LNCAP (cell line): ENCODE measurements around the gene SPPL3.

Experiments used
- TF ChIP-seq, protein P1 (sequence below): fragments of 450-650 bp; IDR thresholded peaks from 2 replicates; pipeline ENCODE4 v1.5.1; 2017; ENCODE audit warnings: mild to moderate bottlenecking

SPPL3 gene

GRCh38 chr12:120754792-120755191 lies 149.4 kb downstream of the SPPL3 start:
- TF ChIP-seq, protein P1, sequence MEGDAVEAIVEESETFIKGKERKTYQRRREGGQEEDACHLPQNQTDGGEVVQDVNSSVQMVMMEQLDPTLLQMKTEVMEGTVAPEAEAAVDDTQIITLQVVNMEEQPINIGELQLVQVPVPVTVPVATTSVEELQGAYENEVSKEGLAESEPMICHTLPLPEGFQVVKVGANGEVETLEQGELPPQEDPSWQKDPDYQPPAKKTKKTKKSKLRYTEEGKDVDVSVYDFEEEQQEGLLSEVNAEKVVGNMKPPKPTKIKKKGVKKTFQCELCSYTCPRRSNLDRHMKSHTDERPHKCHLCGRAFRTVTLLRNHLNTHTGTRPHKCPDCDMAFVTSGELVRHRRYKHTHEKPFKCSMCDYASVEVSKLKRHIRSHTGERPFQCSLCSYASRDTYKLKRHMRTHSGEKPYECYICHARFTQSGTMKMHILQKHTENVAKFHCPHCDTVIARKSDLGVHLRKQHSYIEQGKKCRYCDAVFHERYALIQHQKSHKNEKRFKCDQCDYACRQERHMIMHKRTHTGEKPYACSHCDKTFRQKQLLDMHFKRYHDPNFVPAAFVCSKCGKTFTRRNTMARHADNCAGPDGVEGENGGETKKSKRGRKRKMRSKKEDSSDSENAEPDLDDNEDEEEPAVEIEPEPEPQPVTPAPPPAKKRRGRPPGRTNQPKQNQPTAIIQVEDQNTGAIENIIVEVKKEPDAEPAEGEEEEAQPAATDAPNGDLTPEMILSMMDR = no peak

DNA sequence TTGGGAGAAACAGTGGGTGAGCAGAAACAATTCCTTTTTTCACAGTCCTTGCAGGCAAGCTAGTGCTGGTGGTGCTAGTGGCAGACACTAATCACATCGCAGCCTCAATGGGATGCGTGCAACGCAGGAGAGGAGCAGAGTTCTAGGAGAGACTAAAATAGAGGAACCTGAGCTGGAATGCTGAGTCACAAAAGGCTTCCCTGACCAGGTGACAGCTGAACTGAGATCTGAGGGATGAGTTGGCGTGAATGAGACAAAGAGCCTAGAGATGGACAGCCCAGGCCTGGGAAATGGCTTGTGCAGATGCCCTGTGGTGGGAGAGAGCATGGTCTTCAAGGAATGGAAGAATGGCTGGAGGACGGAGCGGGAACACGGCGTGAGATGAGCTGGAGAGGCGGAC lies 152.8 kb downstream of the SPPL3 start:
- TF ChIP-seq, protein P1 = no peak

- TF ChIP-seq, protein P1 = no peak
Observed at GRCh38 chr12:120750806-120751205, 153.4 kb downstream of the SPPL3 start.

GRCh38 chr12:120749256-120749655 lies 154.9 kb downstream of the SPPL3 start:
- TF ChIP-seq, protein P1 = no peak

- TF ChIP-seq, protein P1 = no peak
Observed at GRCh38 chr12:120748242-120748641, 155.9 kb downstream of the SPPL3 start.

DNA sequence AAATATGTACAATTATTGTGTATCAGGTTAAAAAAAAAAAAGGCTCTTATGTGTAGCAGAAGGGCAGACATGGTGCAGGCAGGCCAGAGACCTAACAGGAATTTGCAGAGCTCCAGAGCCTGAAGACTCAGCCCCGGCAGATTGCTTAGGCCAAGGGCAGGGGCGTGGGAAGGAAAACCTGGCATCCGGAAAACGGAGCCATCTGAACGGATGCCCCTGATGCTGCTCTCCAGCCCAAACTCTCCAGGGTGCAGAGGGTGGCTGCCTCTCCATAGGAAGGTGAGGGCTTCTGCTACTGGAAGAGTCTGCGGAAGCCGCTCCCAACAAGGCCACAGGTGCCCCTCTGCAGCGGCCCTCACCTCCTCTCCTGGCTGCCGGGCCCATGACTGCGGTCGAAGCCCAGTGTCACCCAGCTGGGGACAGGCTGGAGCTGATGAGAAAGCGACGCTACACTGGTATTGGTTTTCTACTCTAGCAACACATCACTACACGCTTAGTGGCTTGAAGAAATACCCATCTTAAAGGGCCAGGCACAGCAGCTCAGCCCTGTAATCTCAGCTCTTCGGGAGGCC lies 159.2 kb downstream of the SPPL3 start:
- TF ChIP-seq, protein P1 = no peak

- TF ChIP-seq, protein P1 = no peak
Observed at GRCh38 chr12:120741476-120742421, 162.4 kb downstream of the SPPL3 start.
